Fibroblast of lung (primary cell): Measurements from ENCODE around the gene HMG20A.

Experiments used
- CTCF ChIP-seq, 2 donors: IDR thresholded peaks in 1 of 2; conservative IDR thresholded peaks in 1 of 2; 1 replicate in 1 of 2; 2 replicates in 1 of 2; pipeline ENCODE4 v1.5.1; 2011 to 2012; ENCODE audit warnings: low read length in 2 of 2, control low read depth in 1 of 2, inconsistent platforms in 1 of 2, low read depth in 1 of 2, mild to moderate bottlenecking in 1 of 2
- EZH2 ChIP-seq: IDR thresholded peaks from 2 replicates; pipeline ENCODE4 v1.5.1; 2012; ENCODE audit warnings: low read length, control low read depth, mild to moderate bottlenecking; ENCODE audit errors: missing control alignments

GRCh38 chr15:77418391-77418965 is 2.2 kb upstream of the HMG20A start:
- no peak for TF ChIP-seq CTCF (conservative IDR thresholded peaks at IDR 0.05 in 1 of 2, IDR thresholded peaks at IDR 0.05 in 1 of 2; ENCODE audit: low read depth in 1 of 2, low read length in 2 of 2)
- TF ChIP-seq EZH2 = no peak
